Mesothelial cell of epicardium (in vitro differentiated cells): ENCODE results near the gene PXYLP1. TPM values are rescaled to one million over a fixed set of nuclear protein-coding genes. Genes with fewer than 3 reads are reported as not detected.

ENCODE experiments used
- DNase-seq, 2 experiments: peaks; one replicate each; pipeline ENCODE4 v3.0.0; 2021; ENCODE audit warnings: low spot score in 2 of 2; ENCODE audit not compliant: unreplicated experiment in 2 of 2
- H3K27ac Mint-ChIP-seq: 2 replicates; pipeline ENCODE4 v1.8.0; 2021; ENCODE audit warnings: mixed read lengths
- H3K27me3 Mint-ChIP-seq: 2 replicates; pipeline ENCODE4 v1.8.0; 2021; ENCODE audit warnings: low read depth, mixed read lengths
- H3K36me3 Mint-ChIP-seq: 2 replicates; pipeline ENCODE4 v1.8.0; 2021; ENCODE audit warnings: mixed read lengths
- H3K4me1 Mint-ChIP-seq: 2 replicates; pipeline ENCODE4 v1.8.0; 2021; ENCODE audit warnings: mixed read lengths
- H3K4me3 Mint-ChIP-seq: 2 replicates; pipeline ENCODE4 v1.8.0; 2021; ENCODE audit warnings: mild to moderate bottlenecking, moderate library complexity, mixed read lengths
- H3K9me3 Mint-ChIP-seq: 2 replicates; pipeline ENCODE4 v1.8.0; 2021; ENCODE audit warnings: mixed read lengths
- total RNA-seq: library from RNA; stranded (reverse); gene quantifications from 3 replicates; pipeline ENCODE4 v1.2.1, GENCODE V29; 2021
- TF ChIP-seq, protein P1 (sequence below): fragments of 200-600 bp; sonication (generic); IDR thresholded peaks from one replicate; pipeline ENCODE4 v1.5.0; 2021; ENCODE audit warnings: antibody characterized with exemption; ENCODE audit not compliant: unreplicated experiment

The PXYLP1 gene, protein sequence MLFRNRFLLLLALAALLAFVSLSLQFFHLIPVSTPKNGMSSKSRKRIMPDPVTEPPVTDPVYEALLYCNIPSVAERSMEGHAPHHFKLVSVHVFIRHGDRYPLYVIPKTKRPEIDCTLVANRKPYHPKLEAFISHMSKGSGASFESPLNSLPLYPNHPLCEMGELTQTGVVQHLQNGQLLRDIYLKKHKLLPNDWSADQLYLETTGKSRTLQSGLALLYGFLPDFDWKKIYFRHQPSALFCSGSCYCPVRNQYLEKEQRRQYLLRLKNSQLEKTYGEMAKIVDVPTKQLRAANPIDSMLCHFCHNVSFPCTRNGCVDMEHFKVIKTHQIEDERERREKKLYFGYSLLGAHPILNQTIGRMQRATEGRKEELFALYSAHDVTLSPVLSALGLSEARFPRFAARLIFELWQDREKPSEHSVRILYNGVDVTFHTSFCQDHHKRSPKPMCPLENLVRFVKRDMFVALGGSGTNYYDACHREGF
- total RNA-seq = 40.5 to 45.6 TPM (median 40.9 TPM) in 3 replicates

DNA sequence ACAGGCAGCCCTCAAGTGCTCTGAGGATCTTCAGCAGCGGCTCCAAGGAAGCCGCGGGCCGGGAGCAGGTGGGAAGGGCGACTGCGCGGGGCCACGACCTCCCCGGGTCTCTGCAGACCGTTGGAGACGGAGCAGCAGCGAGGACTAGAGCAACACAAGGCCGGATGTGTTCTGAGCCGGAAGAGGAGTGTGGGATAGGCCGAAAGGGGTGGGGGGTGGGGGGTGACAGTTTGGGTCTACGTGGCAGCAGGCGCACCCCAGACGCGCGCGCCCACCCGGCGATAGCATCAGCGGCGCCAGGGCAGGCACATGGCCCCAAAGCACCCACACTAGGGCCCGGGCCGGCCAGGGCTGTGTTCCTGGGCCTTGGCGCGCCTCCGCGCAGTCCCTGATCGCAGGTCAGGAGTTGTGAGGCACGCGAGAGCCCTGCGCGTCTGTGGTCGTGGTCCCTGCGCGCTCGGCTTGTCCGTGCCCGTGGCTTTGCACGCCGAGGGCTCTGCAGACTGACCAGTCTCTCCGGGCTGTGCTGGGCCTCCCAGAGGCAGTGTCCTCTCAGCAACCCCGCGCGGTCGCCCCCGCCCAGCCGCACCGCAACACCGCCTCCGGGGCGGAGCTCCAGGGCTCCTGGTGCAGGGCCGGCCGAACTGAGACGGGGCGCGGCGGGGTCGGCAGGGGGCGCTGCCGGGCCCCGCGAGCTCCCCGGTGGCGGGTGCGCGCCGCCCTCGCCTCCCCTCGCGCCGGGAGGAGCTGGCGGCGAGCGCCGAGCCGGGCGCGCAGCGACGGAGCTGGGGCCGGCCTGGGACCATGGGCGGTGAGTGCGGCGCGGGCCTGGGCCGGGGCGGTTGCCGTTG lies at the start of gene PXYLP1:
PXYLP1 (plus strand) TSS at position 725 of the 851 bp plus-strand sequence. CDS start 28,351 bp downstream, outside the sequence.
- Mint-ChIP-seq H3K27ac (peak within 1 kb of the TSS; percentile 91), H3K36me3 (no peaks in the 10 kb centered on the region), H3K4me1 (peaks cover 31% of the 10 kb centered on the region), H3K4me3 (peak within 1 kb of the TSS; percentile 77), H3K27me3 (no peaks in the 10 kb centered on the region), H3K9me3 (no peaks in the 10 kb centered on the region)
- TF ChIP-seq, protein P1, sequence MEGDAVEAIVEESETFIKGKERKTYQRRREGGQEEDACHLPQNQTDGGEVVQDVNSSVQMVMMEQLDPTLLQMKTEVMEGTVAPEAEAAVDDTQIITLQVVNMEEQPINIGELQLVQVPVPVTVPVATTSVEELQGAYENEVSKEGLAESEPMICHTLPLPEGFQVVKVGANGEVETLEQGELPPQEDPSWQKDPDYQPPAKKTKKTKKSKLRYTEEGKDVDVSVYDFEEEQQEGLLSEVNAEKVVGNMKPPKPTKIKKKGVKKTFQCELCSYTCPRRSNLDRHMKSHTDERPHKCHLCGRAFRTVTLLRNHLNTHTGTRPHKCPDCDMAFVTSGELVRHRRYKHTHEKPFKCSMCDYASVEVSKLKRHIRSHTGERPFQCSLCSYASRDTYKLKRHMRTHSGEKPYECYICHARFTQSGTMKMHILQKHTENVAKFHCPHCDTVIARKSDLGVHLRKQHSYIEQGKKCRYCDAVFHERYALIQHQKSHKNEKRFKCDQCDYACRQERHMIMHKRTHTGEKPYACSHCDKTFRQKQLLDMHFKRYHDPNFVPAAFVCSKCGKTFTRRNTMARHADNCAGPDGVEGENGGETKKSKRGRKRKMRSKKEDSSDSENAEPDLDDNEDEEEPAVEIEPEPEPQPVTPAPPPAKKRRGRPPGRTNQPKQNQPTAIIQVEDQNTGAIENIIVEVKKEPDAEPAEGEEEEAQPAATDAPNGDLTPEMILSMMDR = peak; percentile 65
- DNase-seq = peak; percentile 81 to 93

DNA sequence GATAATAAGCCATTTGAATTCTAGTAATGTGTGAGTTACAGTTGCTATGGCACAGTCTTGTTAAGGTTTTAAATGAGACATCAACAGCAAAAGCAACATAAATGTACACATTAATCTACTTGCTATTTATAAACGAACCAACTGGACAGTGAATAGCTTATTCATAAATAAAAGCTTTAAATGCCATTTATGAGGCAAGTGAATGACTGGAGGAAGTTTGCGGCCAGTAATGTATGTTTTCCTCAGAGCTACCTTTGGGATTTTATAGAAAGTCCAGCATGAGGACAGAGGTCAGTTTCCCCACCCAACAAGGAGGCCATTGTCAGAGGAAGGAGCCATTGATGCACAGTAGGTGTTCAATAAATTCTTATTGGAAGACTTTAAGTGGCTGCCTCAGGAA lies 48.0 kb upstream of the PXYLP1 start:
- Mint-ChIP-seq H3K9me3 (peaks cover 21% of the 10 kb centered on the region), H3K4me1 (peaks cover 7% of the 10 kb centered on the region), H3K4me3 (no peak overlapping the region), H3K27me3 (no peaks in the 10 kb centered on the region), H3K27ac (peak overlapping the region; percentile 2), H3K36me3 (no peaks in the 10 kb centered on the region)
- DNase-seq = no peak
- TF ChIP-seq, protein P1 = no peak

DNA sequence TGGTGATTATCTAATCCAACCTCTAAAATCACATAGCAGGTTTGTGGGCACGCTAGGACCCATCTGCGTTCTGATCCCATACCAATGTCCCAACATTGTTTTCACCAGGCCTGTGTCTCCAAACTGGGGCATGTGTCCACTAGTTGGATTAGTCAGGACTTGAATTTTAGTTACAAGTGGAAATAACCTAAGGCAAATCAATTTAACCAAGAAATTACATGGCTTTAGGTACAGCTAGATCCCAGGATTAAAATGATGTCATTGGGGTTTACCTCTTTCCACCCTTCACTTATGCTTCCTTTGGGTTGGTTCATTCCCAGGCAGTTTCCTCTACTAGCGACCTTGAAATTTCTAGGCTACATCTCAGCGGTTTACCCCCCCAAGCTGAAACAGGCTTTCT lies 47.2 kb upstream of the PXYLP1 start:
- Mint-ChIP-seq H3K4me3 (no peak overlapping the region), H3K9me3 (peaks cover 18% of the 10 kb centered on the region), H3K4me1 (peaks cover 7% of the 10 kb centered on the region)

DNA sequence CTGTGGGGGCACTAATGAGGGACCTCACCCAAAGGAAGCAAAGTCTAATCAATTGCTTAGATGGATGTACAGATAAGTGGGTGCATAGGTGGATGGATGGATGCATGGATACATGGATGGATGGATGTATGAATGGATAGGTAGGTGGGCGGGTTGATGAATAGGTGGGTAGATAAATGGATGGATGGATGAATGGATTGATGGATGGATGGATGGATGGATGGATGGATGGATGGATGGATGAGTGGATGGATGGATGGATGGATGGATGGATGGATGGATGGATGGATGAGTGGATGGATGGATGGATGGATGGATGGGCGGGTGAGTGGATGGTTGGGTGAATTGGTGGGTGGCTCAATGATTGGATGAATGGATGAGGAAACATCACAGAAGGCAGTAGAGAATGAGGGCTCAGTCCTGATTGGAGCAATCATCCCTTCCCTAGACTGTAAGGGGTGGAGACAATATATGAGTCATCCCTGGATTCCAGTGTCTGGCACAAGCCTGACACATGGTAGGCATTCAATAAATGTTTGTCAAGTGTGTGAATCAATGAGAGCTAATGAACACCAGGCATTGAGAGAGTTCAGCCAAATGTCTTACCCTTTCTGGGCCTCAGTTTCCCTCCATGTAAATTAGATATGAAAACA lies 40.4 kb upstream of the PXYLP1 start:
- no peak overlapping the region for H3K27ac Mint-ChIP-seq
- DNase-seq = no peak
- no peaks in the 10 kb centered on the region for H3K36me3 Mint-ChIP-seq
- TF ChIP-seq, protein P1 = no peak
- H3K4me1 Mint-ChIP-seq = no peaks in the 10 kb centered on the region
- H3K9me3 Mint-ChIP-seq = peaks cover 8% of the 10 kb centered on the region
- no peaks in the 10 kb centered on the region for H3K27me3 Mint-ChIP-seq
- H3K4me3 Mint-ChIP-seq = no peak overlapping the region

More for the DNA sequence above, 47.2 kb upstream of the PXYLP1 start:
- TF ChIP-seq, protein P1 = no peak
- no peak for DNase-seq
- Mint-ChIP-seq H3K36me3 (no peaks in the 10 kb centered on the region), H3K27me3 (no peaks in the 10 kb centered on the region), H3K27ac (no peak overlapping the region)

DNA sequence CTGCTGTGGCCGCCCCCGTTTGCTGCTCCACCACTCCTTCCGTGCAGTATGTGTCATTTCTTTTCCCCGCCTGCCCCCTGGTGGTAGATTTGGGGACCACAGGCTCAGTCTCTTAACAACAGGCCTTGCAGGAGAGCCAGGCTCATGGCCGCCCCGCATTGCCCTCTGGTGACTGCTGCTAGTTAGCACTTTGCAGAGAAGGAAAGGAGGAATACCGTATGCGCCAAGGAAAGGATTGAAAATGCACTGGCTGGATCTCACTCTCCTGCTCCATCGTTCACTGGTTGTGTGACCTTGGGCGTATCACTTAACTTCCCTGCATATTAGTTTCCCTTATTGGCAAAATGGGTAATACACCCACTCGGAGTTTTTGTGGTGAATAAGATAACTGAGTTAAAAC lies 39.3 kb upstream of the PXYLP1 start:
- peaks cover 19% of the 10 kb centered on the region for H3K9me3 Mint-ChIP-seq
- H3K4me3 Mint-ChIP-seq = no peak overlapping the region
- TF ChIP-seq, protein P1 = peak; percentile 100
- H3K27ac Mint-ChIP-seq = no peak overlapping the region
- DNase-seq = peak; percentile 91 to 100
- peaks cover 4% of the 10 kb centered on the region for H3K36me3 Mint-ChIP-seq
- no peaks in the 10 kb centered on the region for H3K27me3 Mint-ChIP-seq
- no peaks in the 10 kb centered on the region for H3K4me1 Mint-ChIP-seq
